ELR (cell line): Measurements from ENCODE around the gene FRMD4B.

Experiments used
- DNase-seq: peaks from one replicate; pipeline ENCODE4 v3.0.0-alpha.2; 2015; ENCODE audit warnings: low read depth

The FRMD4B gene

DNA sequence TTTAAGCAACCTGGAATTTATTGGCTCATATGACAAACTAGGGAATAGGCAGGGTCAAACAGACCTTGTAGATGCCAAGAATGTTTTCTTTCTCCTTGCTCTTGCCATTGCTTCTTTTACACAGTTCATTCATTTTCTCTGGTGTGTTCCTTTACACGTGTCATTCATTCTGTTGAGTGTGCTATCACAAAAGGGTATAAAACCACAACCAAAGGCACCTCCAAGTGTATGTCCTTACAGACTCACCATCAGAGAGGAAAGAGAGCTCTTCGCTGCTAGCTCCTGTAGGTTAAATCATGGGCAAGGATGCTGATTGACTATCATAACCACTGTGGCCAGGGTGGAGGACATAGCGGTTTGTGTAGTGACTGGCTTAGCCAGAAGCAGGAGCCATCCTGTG, 19.2 kb upstream of the FRMD4B start:
- no peak for DNase-seq

GRCh38 chr3:69403454-69403853, 17.6 kb upstream of the FRMD4B start:
- DNase-seq: no peak

DNA sequence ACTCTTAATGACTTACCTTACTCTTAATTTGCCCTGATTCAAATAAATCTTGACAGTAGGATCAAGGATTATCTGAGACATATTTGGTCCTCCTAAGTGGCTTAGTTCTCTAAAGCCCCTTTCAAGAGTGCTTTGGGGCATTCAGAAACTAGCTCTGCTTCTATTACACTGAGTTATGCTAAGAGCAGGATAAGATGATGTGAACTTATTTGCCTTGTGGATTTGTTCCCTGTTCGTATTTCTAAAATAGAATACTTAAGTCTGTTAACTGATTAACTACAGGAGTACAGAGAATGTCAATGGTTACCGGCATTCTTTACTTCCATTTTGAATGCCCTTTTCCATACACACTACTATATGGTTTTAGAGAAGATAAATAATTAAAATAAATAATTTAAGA, 14.8 kb upstream of the FRMD4B start:
- no peak for DNase-seq

DNA sequence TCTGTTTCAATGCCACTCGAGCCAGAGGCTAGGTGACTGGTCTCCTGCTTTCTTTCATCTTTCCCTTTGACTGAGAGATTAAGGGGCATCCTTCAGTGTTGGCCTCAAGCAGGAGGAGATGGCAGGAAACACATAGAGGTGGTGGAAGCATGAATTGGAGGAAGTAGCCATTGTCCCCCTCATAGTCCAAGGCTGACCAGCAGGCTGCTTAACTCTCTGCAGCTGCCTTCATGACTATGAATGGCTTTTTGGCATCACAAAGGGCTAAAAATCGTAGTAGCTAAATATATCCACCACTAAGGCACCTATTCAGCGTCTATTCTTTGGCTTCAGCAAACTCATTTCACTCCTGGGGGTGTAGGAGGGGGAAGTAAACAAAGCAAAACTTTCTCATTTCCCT, 7.0 kb upstream of the FRMD4B start:
- no peak for DNase-seq

GRCh38 chr3:69392415-69392814, 6.5 kb upstream of the FRMD4B start:
- no peak for DNase-seq

GRCh38 chr3:69391554-69391953, 5.7 kb upstream of the FRMD4B start:
- no peak for DNase-seq

DNA sequence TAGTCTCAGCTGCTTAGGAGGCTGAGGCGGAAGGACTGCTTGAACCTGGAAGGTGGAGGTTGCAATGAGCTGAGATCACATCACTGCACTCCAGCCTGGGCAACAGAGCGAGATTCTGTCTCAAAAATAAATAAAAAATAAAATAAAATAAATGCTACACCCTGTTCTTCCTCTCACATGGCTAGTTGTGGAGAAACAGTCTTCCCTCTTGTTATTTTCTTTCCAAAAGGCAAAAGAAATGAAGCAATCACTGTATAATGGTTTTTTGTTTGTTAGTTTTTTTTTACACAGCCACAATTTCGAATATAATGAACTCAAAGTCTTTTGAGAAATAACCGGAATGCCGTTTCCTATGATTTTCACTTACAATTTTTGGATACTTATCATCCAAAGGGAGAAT, 4.9 kb upstream of the FRMD4B start:
- DNase-seq: no peak

DNA sequence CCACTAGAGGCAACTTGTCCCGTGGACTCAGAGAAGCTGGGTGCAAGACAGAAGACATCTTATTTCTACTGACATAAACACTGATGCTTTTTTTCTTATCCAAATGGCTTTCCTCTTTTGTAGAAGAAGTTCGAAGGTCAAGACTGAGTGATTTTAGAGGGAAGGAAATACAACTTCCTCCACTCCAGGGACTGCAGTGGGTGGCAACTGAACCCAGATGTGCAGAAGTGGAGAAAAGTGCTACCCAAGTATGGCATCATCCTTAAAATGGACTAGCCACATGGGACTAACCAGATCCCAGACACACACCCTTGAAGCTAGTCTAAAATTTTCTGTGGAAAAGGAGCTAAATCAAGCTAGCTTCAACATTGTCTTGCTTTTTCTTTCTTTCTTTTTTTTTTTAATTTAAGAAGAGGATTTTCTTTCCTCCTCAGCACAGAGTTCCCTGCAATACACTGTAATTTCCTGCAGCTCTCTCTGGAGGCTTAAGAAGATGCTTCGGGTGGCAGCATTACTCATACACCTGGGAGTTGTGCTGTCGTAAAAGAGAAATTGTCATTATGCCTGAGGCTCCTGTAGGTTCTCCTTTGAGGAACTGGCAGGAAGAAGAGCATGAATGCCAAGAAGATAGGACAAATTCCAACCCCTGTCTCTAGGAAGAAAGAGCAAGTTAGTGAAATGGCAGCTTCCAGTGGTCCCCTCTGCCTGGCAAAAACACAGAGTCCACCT, 3.8 kb upstream of the FRMD4B start:
- DNase-seq: no peak

DNA sequence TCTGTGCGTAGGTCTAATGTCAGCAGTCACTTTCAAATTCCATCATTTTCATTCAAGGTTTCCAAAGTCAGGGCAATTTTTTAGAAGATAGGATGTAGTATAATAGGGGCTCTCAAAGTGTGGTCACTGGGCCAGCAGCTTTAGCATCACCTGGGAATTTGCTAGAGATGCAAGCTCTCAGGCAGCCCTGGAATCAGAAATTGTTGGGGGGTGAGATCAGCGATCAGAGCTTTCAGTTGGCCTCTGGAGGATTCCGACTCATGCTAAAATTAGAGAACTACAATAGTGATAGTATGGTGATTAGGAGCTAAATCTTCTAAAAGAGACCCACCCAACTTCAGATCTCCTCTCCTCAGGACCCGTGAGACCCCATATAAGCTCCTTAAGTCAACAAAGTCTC, 2.4 kb upstream of the FRMD4B start:
- no peak for DNase-seq

- no peak for DNase-seq
Observed at GRCh38 chr3:69386556-69387385, 883 bp upstream of the FRMD4B start.

- DNase-seq: no peak
Observed at GRCh38 chr3:69385123-69385722, 665 bp downstream of the FRMD4B start.

GRCh38 chr3:69384326-69384725, 1.6 kb downstream of the FRMD4B start:
- no peak for DNase-seq

DNA sequence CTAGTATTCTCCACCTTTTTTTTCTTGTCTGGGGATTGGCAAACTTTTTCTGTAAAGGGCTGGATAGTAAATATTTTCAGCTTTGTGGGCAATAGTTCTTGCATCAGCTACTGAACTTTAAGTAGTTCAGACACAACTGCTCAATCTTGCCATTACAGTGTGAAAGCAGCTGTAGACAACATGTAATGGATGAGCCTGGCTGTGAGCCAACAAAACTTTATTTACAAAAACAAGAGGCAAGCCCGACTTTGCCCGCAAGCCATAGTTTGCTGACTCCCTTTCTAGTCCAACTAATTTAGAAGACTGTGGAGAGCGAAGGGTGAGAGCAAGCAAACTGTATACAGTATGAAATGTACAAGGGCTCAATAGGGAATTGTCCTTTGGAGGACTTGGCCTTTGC, 6.2 kb downstream of the FRMD4B start:
- no peak for DNase-seq

DNA sequence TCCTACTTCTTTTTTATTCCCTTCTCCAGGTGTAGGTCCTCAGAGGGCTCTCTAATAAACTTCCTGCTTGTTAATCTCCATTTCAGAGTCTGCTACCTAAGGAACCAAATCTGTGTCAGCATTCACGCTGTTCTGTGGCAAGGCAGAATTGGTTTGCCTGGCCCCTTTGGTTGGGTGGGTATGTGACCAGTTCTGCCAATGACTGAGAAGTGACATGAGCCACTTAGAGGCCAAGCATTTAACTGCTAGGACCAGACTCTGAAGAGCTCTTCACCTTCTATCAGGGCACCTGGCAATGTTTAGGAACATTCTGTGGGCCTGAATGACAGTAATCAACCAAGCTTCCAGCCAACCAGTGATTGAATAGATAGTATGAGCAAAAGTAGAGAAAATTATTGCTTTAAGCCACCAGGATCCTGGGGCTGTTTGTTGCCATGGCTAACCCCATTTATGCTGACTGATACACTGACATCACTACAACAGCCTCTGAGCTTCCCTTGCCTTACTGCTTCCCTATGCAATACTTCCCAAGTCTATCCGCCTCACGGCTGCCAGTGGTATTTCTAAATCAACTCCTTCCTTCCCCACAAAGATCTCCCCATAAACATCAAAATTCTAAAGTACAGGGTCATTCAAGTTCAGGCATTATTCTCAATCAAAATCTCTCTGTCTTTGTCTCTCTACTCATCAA, 7.6 kb downstream of the FRMD4B start:
- no peak for DNase-seq

DNA sequence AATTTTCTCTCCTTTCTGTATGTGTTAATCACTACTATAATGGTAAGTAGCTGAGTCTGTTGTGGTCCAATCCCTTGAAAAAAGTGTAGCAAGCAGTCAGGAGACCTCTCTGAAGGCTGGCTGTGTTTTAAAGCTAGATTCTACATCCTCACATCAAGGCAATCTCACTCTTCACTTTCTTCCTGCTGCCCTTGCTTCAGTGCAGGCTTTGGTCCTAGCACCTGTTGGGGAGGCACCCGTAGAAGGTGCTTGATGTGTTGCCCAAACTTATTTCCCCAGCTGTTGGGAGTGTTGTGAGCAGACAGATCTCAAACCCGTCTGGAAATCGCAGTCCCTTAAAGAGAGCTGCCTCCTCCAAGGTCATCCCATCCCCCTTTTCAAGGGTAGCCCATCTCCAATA, 8.6 kb downstream of the FRMD4B start:
- no peak for DNase-seq

DNA sequence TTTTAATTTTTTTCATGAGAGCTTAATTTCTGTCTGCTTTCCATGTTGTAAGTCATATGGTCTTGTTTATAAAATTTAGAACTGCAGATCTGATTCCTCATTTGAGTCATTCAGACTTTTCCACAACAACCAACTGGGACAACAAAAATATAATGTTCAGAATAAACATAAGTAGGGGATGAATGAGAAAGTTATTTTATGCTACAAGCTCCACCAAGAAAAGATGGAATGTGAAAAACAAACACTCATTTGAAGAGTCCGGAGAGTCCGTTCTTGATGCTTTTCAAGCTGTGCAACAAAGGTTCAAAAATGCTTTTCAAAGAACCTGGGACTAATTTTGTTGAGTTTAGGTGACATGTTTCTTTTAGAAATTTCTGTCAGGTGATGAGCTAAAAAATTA, 9.2 kb downstream of the FRMD4B start:
- DNase-seq: no peak

- no peak for DNase-seq
Observed at GRCh38 chr3:69371816-69372215, 14.1 kb downstream of the FRMD4B start.

- DNase-seq: no peak
Observed at GRCh38 chr3:69370901-69371301, 15.0 kb downstream of the FRMD4B start.

DNA sequence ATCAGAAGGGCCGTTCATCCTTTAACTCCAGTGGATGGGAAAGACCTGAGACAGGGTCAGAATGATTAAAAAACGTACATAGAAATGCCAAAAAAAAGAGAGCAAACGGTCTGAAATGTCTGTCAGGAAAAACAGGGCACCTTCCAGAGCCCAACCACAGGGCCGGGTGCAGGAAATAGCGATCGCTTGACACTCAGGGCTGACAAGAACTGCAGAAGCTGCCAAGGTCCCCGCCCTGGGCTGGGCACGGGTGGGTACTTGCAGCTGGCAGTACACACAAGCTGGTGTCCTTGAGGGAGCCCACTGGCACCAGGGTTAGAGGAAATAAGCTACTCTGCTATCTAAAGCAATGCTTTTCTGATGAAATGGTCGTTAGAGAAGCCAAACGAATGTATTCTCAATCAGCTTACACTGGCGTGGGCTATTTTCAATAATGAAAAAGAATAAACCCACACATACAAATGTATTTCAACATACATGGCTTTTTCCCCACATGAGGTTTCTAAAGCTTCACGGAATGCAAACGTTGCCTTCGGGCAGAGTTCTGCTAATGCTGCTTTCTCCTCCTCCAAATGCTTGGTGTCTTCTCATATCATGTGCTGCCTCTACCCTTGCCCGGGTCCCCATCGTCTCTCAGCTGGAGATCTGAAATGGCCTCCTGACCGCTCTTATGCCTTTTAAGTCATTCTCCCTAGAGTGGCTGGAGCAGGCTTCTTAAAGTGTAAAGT, 15.6 kb downstream of the FRMD4B start:
- DNase-seq: no peak

DNA sequence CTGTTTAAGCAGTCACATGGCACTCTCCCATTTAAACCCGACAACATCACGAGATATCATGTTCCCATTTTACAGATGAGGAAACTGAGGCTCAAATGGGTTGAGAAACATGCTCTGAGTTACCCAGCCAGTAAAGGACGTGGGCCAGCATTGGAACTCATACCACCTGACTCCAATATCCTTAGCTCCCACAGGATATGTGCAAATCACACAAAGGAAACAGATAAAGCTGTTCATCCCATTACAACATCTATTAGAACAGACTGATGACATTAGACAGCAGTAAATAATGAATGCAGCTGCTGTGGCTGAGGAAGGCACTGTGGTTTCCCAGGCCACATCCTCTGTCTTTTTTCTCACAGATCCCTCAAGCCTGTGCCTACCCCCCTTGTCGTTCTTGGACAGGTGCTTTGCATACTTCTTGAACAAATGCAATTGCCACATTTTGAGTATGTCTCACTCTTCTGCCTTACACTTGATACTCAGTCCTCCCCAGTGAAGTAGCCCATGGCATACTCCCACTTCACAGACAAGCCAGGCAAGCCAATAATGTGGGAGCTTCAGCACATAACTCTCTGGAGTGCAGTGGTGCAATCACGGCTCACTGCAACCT, 17.7 kb downstream of the FRMD4B start:
- no peak for DNase-seq

- DNase-seq: no peak
Observed at GRCh38 chr3:69367586-69367985, 18.3 kb downstream of the FRMD4B start.

DNA sequence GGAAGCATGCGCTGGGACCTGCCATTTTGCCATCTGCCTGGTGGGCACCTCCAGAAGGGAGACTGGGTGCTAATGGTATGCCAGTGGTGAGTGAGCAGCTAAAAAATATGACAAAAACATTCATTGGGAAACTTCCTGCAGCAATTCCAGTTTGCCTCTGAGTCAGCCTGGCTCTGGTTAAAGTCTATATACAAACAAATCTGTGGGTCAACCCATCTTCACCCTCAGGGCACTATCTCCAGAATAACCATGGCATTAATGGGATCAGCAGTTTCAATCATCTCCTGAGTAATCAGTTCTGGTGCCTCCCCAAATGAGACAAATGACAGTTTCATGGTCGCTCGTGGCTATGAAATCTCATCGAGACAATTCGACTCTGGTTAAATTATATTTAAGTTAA, 21.5 kb downstream of the FRMD4B start:
- DNase-seq: peak; percentile 68
